ENCODE data around the gene NHSL2.

GRCh38 chrX:71906144-71906543 is 4.5 kb upstream of the NHSL2 start:
- TF ChIP-seq POLR2A (IDR thresholded peaks at IDR 0.05; ENCODE audit: extremely low read depth, insufficient read length) (no peak), CTCF (IDR thresholded peaks at IDR 0.05; ENCODE audit: low read depth, low read length) (no peak)

All from NB4 (cell line).